Mesenchymal stem cell (in vitro differentiated cells and primary cell): ENCODE measurements around the gene IL18RAP.

Experiments used
- DNase-seq: peaks from one replicate; pipeline ENCODE4 v3.0.0-alpha.2; 2013
- H2AFZ ChIP-seq: one replicate; pipeline ENCODE4 v1.6.1; 2013; ENCODE audit warnings: low read depth, mild to moderate bottlenecking, control low read depth, inconsistent platforms, low read length, moderate library complexity
- H2AK5ac ChIP-seq: 2 replicates; pipeline ENCODE4 v1.6.1; 2013; ENCODE audit warnings: low read length, moderate library complexity, mild to moderate bottlenecking, inconsistent platforms; ENCODE audit not compliant: severe bottlenecking
- H2BK120ac ChIP-seq: one replicate; pipeline ENCODE4 v1.6.1; 2013; ENCODE audit warnings: low read depth, mild to moderate bottlenecking, inconsistent platforms, low read length, moderate library complexity
- H2BK12ac ChIP-seq, 2 experiments: one replicate each; pipeline ENCODE4 v1.6.1; 2013; ENCODE audit warnings: inconsistent platforms in 2 of 2, low read length in 2 of 2, mild to moderate bottlenecking in 2 of 2, moderate library complexity in 2 of 2, control low read depth in 1 of 2
- H2BK15ac ChIP-seq: one replicate; pipeline ENCODE4 v1.6.1; 2013; ENCODE audit warnings: mild to moderate bottlenecking, low read depth, inconsistent platforms; ENCODE audit not compliant: poor library complexity, severe bottlenecking
- H2BK5ac ChIP-seq: 2 replicates; pipeline ENCODE4 v1.6.1; 2013; ENCODE audit warnings: low read depth, mild to moderate bottlenecking, low read length, control low read depth, inconsistent platforms; ENCODE audit not compliant: poor library complexity, severe bottlenecking
- H3K14ac ChIP-seq, 2 experiments: one replicate each; pipeline ENCODE4 v1.6.1; 2013; ENCODE audit warnings: inconsistent platforms in 2 of 2, low read length in 2 of 2, control low read depth in 1 of 2, mild to moderate bottlenecking in 1 of 2, moderate library complexity in 1 of 2
- H3K18ac ChIP-seq, 2 experiments: one replicate each; pipeline ENCODE4 v1.6.1; 2013; ENCODE audit warnings: inconsistent platforms in 2 of 2, low read length in 2 of 2, control low read depth in 1 of 2, low read depth in 1 of 2, mild to moderate bottlenecking in 1 of 2
- H3K23ac ChIP-seq, 2 experiments: one replicate each; pipeline ENCODE4 v1.6.1; 2013; ENCODE audit warnings: inconsistent platforms in 2 of 2, low read length in 2 of 2, mild to moderate bottlenecking in 2 of 2, moderate library complexity in 2 of 2, control low read depth in 1 of 2
- H3K27ac ChIP-seq: 2 replicates; pipeline ENCODE4 v1.5.1; 2013; ENCODE audit warnings: mild to moderate bottlenecking, moderate library complexity, low read length, control low read depth, inconsistent platforms; ENCODE audit not compliant: poor library complexity, severe bottlenecking
- H3K27me3 ChIP-seq, 2 experiments: 2 replicates each; pipeline versions ENCODE4 v1.6.1 to v1.7.0; 2013; ENCODE audit warnings: low read length in 2 of 2, mild to moderate bottlenecking in 2 of 2, moderate library complexity in 2 of 2, control low read depth in 1 of 2, inconsistent platforms in 1 of 2; ENCODE audit not compliant: control insufficient read depth in 1 of 2, insufficient read depth in 1 of 2
- H3K36me3 ChIP-seq, 2 experiments: 2 replicates each; pipeline versions ENCODE4 v1.6.1 to v1.7.0; 2013; ENCODE audit warnings: low read length in 2 of 2, control low read depth in 1 of 2, inconsistent platforms in 1 of 2, low read depth in 1 of 2, mild to moderate bottlenecking in 1 of 2; ENCODE audit not compliant: insufficient read depth in 2 of 2, control insufficient read depth in 1 of 2
- H3K4ac ChIP-seq, 2 experiments: one replicate each; pipeline ENCODE4 v1.6.1; 2013; ENCODE audit warnings: inconsistent platforms in 2 of 2, low read length in 2 of 2, mild to moderate bottlenecking in 2 of 2, moderate library complexity in 2 of 2, control low read depth in 1 of 2, low read depth in 1 of 2
- H3K4me1 ChIP-seq: 2 replicates; pipeline ENCODE4 v1.6.1; 2013; ENCODE audit warnings: low read depth, low read length, control low read depth; ENCODE audit not compliant: control insufficient read depth, insufficient read depth
- H3K4me2 ChIP-seq: 2 replicates; pipeline ENCODE4 v1.6.1; 2013; ENCODE audit warnings: low read length, mild to moderate bottlenecking, inconsistent platforms; ENCODE audit not compliant: poor library complexity, severe bottlenecking
- H3K4me3 ChIP-seq, 2 experiments: 2 replicates each; pipeline versions ENCODE4 v1.5.1 to v1.7.0; 2013; ENCODE audit warnings: low read length in 2 of 2, mild to moderate bottlenecking in 2 of 2, control low read depth in 1 of 2, low read depth in 1 of 2; ENCODE audit not compliant: insufficient read depth in 1 of 2
- H3K79me1 ChIP-seq: replicated peaks from 2 replicates; pipeline ENCODE4 v1.6.1; 2013; ENCODE audit warnings: mild to moderate bottlenecking, control low read depth, low read length, inconsistent platforms; ENCODE audit not compliant: poor library complexity, severe bottlenecking
- H3K9ac ChIP-seq: 2 replicates; pipeline ENCODE4 v1.7.0; 2013; ENCODE audit warnings: mild to moderate bottlenecking, low read length, moderate library complexity
- H3K9me3 ChIP-seq: 2 replicates; pipeline ENCODE4 v1.7.0; 2013; ENCODE audit warnings: mild to moderate bottlenecking, low read length; ENCODE audit not compliant: control insufficient read depth
- H4K8ac ChIP-seq: one replicate; pipeline ENCODE4 v1.6.1; 2013; ENCODE audit warnings: inconsistent platforms, mild to moderate bottlenecking, low read length, moderate library complexity
- H4K91ac ChIP-seq: one replicate; pipeline ENCODE4 v1.6.1; 2013; ENCODE audit warnings: mild to moderate bottlenecking, low read length, inconsistent platforms
- WGBS: methylation state at CpG from one replicate; pipeline ENCODE4 v1.1.7; 2013; ENCODE audit warnings: mixed read lengths; 5-methylcytosine and 5-hydroxymethylcytosine counted together

IL18RAP gene

DNA sequence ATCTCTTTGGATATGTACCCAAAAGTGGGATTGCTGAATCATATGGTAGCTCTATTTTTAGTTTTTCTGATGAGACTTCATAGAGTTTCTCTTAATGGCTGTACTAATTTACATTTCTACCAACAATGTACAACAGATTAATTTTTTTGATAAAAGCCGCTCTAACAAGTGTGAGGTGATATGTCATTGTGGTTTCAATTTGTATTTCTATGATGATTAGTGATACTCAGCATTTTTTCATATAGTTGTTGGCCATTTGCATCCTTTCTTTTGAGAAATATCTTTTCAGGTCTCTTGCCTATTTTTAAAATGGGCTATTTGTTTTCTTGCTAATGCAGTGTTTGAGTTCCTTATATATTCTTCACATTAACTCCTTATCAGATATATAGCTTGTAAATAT lies 4.3 kb downstream of the IL18RAP start:
- no peak overlapping the region for H2AFZ ChIP-seq

DNA sequence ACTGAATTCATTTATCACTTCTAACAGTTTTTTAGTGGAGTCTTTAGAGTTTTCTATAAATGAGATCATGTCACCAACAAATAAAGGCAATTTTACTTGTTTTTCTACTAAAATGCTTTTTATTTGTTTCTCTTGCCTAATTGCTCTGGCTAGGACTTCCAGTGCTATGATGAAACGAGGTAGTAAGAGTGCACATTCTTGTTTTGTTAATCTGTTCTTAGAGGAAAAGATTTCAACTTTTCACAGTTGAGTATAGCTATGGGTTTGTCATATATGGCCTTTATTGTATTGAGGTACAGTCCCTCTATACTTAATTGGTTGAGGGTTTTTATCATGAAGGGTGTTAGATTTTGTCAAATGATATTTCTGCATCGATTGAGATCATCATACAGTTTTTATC lies 5.6 kb downstream of the IL18RAP start:
- H2BK15ac ChIP-seq = no peak overlapping the region
- no peak overlapping the region for H3K27ac ChIP-seq
- no peak overlapping the region for H3K18ac ChIP-seq
- no peak overlapping the region for H2BK5ac ChIP-seq
- H4K8ac ChIP-seq = no peak overlapping the region
- no peak overlapping the region for H3K14ac ChIP-seq
- no peaks in the 10 kb centered on the region for H3K79me1 ChIP-seq
- H3K4me3 ChIP-seq = no peak overlapping the region
- H4K91ac ChIP-seq = no peak overlapping the region
- H3K27me3 ChIP-seq = peaks cover 4 to 28% of the 10 kb centered on the region in 2 experiments
- no peaks in the 10 kb centered on the region for H3K4me1 ChIP-seq
- DNase-seq = no peak
- H2AFZ ChIP-seq = no peak overlapping the region
- no peak overlapping the region for H2BK120ac ChIP-seq
- H3K4me2 ChIP-seq = no peak overlapping the region
- no peaks in the 10 kb centered on the region for H3K36me3 ChIP-seq
- no peak overlapping the region for H3K4ac ChIP-seq
- H3K9ac ChIP-seq = no peak overlapping the region
- H3K9me3 ChIP-seq = no peaks in the 10 kb centered on the region
- 64% methylated on average over 1 of the region's 2 CpGs for WGBS
- H3K23ac ChIP-seq = no peak overlapping the region
- no peak overlapping the region for H2BK12ac ChIP-seq
- H2AK5ac ChIP-seq = no peak overlapping the region

More for the DNA sequence above, 4.3 kb downstream of the IL18RAP start:
- Histone ChIP-seq H3K4me2 (no peak overlapping the region), H3K4ac (no peak overlapping the region), H2BK5ac (no peak overlapping the region), H3K27me3 (peaks cover 4 to 39% of the 10 kb centered on the region in 2 experiments), H3K4me1 (no peaks in the 10 kb centered on the region), H3K18ac (no peak overlapping the region), H3K14ac (no peak overlapping the region), H3K27ac (no peak overlapping the region), H3K36me3 (no peaks in the 10 kb centered on the region), H2BK15ac (no peak overlapping the region), H3K9me3 (no peaks in the 10 kb centered on the region), H3K9ac (no peak overlapping the region), H3K79me1 (no peaks in the 10 kb centered on the region), H2AK5ac (no peak overlapping the region), H3K23ac (no peak overlapping the region), H2BK12ac (no peak overlapping the region), H3K4me3 (no peak overlapping the region), H4K8ac (no peak overlapping the region), H2BK120ac (no peak overlapping the region), H4K91ac (no peak overlapping the region)
- DNase-seq = no peak
- WGBS = 60% methylated on average over 1 of the region's 1 CpG

DNA sequence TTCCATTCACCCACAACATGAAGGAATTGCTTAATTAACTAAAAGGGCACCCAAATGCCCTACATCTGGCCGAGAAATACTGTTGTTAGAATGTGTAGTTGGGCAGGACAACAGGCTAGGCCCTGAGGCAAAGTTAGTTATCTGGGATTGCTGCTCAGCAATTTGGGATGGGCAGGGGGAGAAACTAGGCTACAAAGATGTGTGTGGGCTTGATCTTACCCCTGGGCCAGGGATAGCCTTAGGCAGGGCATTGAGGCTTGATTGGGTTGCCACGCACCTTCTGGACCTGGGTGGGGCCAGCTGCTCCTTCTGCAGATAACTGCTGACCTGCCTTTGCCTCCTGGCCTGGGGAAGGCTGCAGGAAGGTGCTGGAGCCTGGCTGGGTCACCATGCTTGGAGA lies 9.4 kb downstream of the IL18RAP start:
- no peak overlapping the region for H2BK12ac ChIP-seq
- no peak overlapping the region for H2BK15ac ChIP-seq
- no peak overlapping the region for H3K14ac ChIP-seq
- no peak overlapping the region for H3K4me2 ChIP-seq
- no peak overlapping the region for H3K4me3 ChIP-seq
- no peak overlapping the region for H3K18ac ChIP-seq
- no peaks in the 10 kb centered on the region for H3K9me3 ChIP-seq
- H3K27me3 ChIP-seq = peaks cover 0 to 3% of the 10 kb centered on the region in 2 experiments
- no peak overlapping the region for H2BK120ac ChIP-seq
- no peak overlapping the region for H2AFZ ChIP-seq
- no peaks in the 10 kb centered on the region for H3K36me3 ChIP-seq
- H3K23ac ChIP-seq = no peak overlapping the region
- H2BK5ac ChIP-seq = no peak overlapping the region
- 74% methylated on average over 2 of the region's 2 CpGs for WGBS
- H3K79me1 ChIP-seq = no peaks in the 10 kb centered on the region
- no peak overlapping the region for H4K91ac ChIP-seq
- H2AK5ac ChIP-seq = no peak overlapping the region
- H3K4ac ChIP-seq = no peak overlapping the region
- no peak overlapping the region for H3K9ac ChIP-seq
- H4K8ac ChIP-seq = no peak overlapping the region
- no peak for DNase-seq
- no peaks in the 10 kb centered on the region for H3K4me1 ChIP-seq
- no peak overlapping the region for H3K27ac ChIP-seq

DNA sequence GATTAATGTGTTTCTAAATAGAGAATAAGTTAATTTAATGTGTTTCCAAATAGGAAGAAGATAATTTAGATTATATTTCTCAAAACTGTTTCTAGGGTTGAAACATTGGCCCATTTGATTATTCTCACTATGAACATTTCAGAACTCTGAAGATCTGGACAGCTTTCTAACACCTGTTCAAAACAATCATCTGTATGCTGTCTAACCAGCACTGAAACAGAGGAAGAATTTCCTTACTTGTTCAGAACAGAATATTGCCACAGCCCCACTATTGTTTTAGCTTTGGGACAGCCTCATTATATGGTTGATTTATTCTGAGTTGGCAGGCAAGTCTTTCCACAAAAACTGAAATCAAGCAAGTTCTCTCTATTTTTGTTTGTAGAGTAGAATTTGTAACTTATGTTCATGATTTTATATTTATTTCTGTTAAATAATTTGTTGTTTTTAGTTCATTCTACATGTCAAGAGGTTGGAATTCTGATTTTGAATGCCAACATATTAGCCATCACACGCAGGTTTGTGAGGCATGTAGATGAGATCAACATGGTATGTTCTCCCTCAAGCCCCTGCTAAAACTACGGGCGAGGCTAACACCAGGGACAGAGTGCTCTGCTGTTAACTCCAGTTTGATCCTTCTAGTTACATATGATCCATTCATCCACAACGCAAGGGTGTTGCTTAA lies 11.2 kb downstream of the IL18RAP start:
- H3K4ac ChIP-seq = no peak overlapping the region
- no peak overlapping the region for H2BK12ac ChIP-seq
- no peak overlapping the region for H2AK5ac ChIP-seq
- H3K4me2 ChIP-seq = no peak overlapping the region
- no peaks in the 10 kb centered on the region for H3K4me1 ChIP-seq
- no peak overlapping the region for H2BK120ac ChIP-seq
- no peaks in the 10 kb centered on the region for H3K36me3 ChIP-seq
- no peaks in the 10 kb centered on the region for H3K79me1 ChIP-seq
- H4K8ac ChIP-seq = no peak overlapping the region
- H2BK15ac ChIP-seq = no peak overlapping the region
- H3K23ac ChIP-seq = no peak overlapping the region
- no peak for DNase-seq
- no peak overlapping the region for H4K91ac ChIP-seq
- no peak overlapping the region for H3K18ac ChIP-seq
- 93% methylated on average over 4 of the region's 4 CpGs for WGBS
- no peak overlapping the region for H3K9ac ChIP-seq
- H2AFZ ChIP-seq = no peak overlapping the region
- no peak overlapping the region for H3K14ac ChIP-seq
- H3K9me3 ChIP-seq = no peaks in the 10 kb centered on the region
- H3K27ac ChIP-seq = no peak overlapping the region
- no peaks in the 10 kb centered on the region for H3K27me3 ChIP-seq
- no peak overlapping the region for H3K4me3 ChIP-seq
- H2BK5ac ChIP-seq = no peak overlapping the region
